Myometrial cell (primary cell): ENCODE data around the gene VCAN. TPM values are rescaled to one million over a fixed set of nuclear protein-coding genes. Genes with fewer than 3 reads are reported as not detected.

Source experiments
- total RNA-seq: library from RNA; depleted of rRNA; stranded (reverse); fragments of >200 nt; gene quantifications from 2 replicates; pipeline ENCODE4 v1.2.3, GENCODE V29; 2015

Gene VCAN
- total RNA-seq = 37.0 and 38.9 TPM in 2 replicates

DNA sequence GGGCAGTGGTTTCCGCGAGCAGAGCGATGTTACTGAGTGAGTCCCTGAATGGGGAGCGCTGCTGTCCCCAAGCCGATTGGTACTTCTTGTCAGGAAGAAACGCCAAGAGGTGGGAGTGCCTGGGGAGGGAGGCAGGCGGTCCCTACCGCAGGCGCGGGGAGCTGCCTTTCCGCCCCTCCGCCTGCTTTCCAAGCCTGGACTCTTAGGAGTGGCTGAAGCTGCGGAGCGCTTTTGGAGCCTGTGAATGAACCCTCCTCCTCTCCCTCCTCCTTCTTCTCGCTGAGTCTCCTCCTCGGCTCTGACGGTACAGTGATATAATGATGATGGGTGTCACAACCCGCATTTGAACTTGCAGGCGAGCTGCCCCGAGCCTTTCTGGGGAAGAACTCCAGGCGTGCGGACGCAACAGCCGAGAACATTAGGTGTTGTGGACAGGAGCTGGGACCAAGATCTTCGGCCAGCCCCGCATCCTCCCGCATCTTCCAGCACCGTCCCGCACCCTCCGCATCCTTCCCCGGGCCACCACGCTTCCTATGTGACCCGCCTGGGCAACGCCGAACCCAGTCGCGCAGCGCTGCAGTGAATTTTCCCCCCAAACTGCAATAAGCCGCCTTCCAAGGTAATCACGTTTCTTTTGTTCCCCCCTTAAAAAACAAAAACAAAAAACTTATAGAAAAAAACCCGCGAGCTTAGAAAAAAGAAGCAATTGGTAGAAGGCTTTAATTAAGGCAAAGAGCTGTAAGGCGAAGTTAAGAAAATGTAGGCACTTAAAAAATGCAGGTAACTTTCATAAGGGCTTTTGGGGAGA, at the start of gene VCAN:
VCAN (plus strand) TSS at position 340 of the 808 bp plus-strand sequence. CDS start 11,775 bp downstream, outside the sequence.

Other genes with a start within 250 kb of the VCAN start
- 0.18 TPM in 1 of 2 replicates, not detected in the other for gene HAPLN1, start 249.1 kb downstream of the VCAN start, total RNA-seq